WTC11 (cell line): ENCODE measurements around the gene PGAM1. TPM values are rescaled to one million over a fixed set of nuclear protein-coding genes. Genes with fewer than 3 reads are reported as not detected.
A peak's percentile ranks its signal among the peaks of the same experiment; 100 is the strongest.

ENCODE experiments used
- ATAC-seq: fragments of 200-7000 bp; cut with Tn5 transposase; 2 replicates; pipeline ENCODE4 v1.10.0; 2021; ENCODE audit warnings: mild to moderate bottlenecking, moderate library complexity
- CTCF ChIA-PET: fragments of 300-600 bp; sonication (Branson Sonifier 250); formaldehyde crosslinking; loops from one replicate; lab custom pipeline; 2021; ENCODE audit warnings: antibody characterized with exemption; lab: Charles Lee
- POLR2A ChIA-PET: fragments of 350-600 bp; sonication (Branson Sonifier 250); formaldehyde crosslinking; loops from one replicate; lab custom pipeline; 2021; ENCODE audit warnings: antibody characterized with exemption; lab: Charles Lee
- DNase-seq: peaks from one replicate; pipeline ENCODE4 v3.0.0; 2021; ENCODE audit warnings: low spot score
- H3K27ac Mint-ChIP-seq: 2 replicates; pipeline ENCODE4 v1.8.0; 2021; ENCODE audit warnings: mixed read lengths
- H3K27me3 Mint-ChIP-seq: 2 replicates; pipeline ENCODE4 v1.8.0; 2021; ENCODE audit warnings: low read depth, mild to moderate bottlenecking, moderate library complexity, mixed read lengths
- H3K36me3 Mint-ChIP-seq: 2 replicates; pipeline ENCODE4 v1.8.0; 2021; ENCODE audit warnings: mixed read lengths
- H3K4me1 Mint-ChIP-seq: 2 replicates; pipeline ENCODE4 v1.8.0; 2022; ENCODE audit warnings: mixed read lengths
- H3K4me3 Mint-ChIP-seq: 2 replicates; pipeline ENCODE4 v1.8.0; 2021; ENCODE audit warnings: mild to moderate bottlenecking, moderate library complexity, mixed read lengths
- H3K9me3 Mint-ChIP-seq: 2 replicates; pipeline ENCODE4 v1.8.0; 2021; ENCODE audit warnings: mixed read lengths
- ATF1 ChIP-seq: sonication (generic); formaldehyde crosslinking; IDR thresholded peaks from 2 replicates; pipeline ENCODE4 v1.8.1; 2023; ENCODE audit warnings: mild to moderate bottlenecking, moderate library complexity, missing genetic modification reagents
- CBFB ChIP-seq: sonication (generic); formaldehyde crosslinking; IDR thresholded peaks from 2 replicates; pipeline ENCODE4 v1.8.1; 2022; ENCODE audit warnings: mild to moderate bottlenecking, low read depth, missing genetic modification reagents
- E2F4 ChIP-seq: sonication (generic); formaldehyde crosslinking; IDR thresholded peaks from 2 replicates; pipeline ENCODE4 v1.8.1; 2022; ENCODE audit warnings: low read depth, mild to moderate bottlenecking, moderate library complexity, missing genetic modification reagents, borderline replicate concordance
- ELF4 ChIP-seq: sonication (generic); formaldehyde crosslinking; IDR thresholded peaks from 2 replicates; pipeline ENCODE4 v1.8.1; 2022; ENCODE audit warnings: low read depth, mild to moderate bottlenecking, moderate library complexity, missing genetic modification reagents
- EMX1 ChIP-seq: fragments of 250-450 bp; sonication (Bioruptor Pico); IDR thresholded peaks from 2 replicates; pipeline ENCODE4 v1.8.0; 2021; ENCODE audit warnings: mild to moderate bottlenecking
- ETV6 ChIP-seq: sonication (generic); formaldehyde crosslinking; IDR thresholded peaks from 2 replicates; pipeline ENCODE4 v1.8.1; 2022; ENCODE audit warnings: mild to moderate bottlenecking, missing genetic modification reagents
- FOXK1 ChIP-seq: sonication (generic); formaldehyde crosslinking; IDR thresholded peaks from 2 replicates; pipeline ENCODE4 v1.8.0; 2022; ENCODE audit warnings: mild to moderate bottlenecking, moderate library complexity, missing genetic modification reagents
- MYBL2 ChIP-seq: sonication (generic); formaldehyde crosslinking; IDR thresholded peaks from 2 replicates; pipeline ENCODE4 v1.8.1; 2023; ENCODE audit warnings: mild to moderate bottlenecking, moderate library complexity, missing genetic modification reagents
- NFATC4 ChIP-seq: fragments of 250-450 bp; sonication (Bioruptor Pico); IDR thresholded peaks from 2 replicates; pipeline ENCODE4 v1.9.0; 2021; ENCODE audit warnings: mild to moderate bottlenecking
- NFE2L1 ChIP-seq: sonication (generic); formaldehyde crosslinking; IDR thresholded peaks from 2 replicates; pipeline ENCODE4 v1.8.1; 2023; ENCODE audit warnings: missing genetic modification reagents
- PREB ChIP-seq: sonication (generic); formaldehyde crosslinking; IDR thresholded peaks from 2 replicates; pipeline ENCODE4 v1.8.1; 2022; ENCODE audit warnings: mild to moderate bottlenecking, missing genetic modification reagents, moderate library complexity, borderline replicate concordance
- SP1 ChIP-seq: sonication (generic); formaldehyde crosslinking; conservative IDR thresholded peaks from 2 replicates; pipeline ENCODE4 v1.8.1; 2022; ENCODE audit warnings: missing genetic modification reagents
- TEAD1 ChIP-seq: sonication (generic); formaldehyde crosslinking; IDR thresholded peaks from 2 replicates; pipeline ENCODE4 v1.8.0; 2022; ENCODE audit warnings: mild to moderate bottlenecking, missing genetic modification reagents
- TP53 ChIP-seq: sonication (generic); formaldehyde crosslinking; IDR thresholded peaks from 2 replicates; pipeline ENCODE4 v1.8.1; 2023; ENCODE audit warnings: mild to moderate bottlenecking, missing genetic modification reagents
- ZNF263 ChIP-seq: sonication (generic); formaldehyde crosslinking; IDR thresholded peaks from 2 replicates; pipeline ENCODE4 v1.8.1; 2022; ENCODE audit warnings: low read depth, mild to moderate bottlenecking, moderate library complexity, missing genetic modification reagents
- total RNA-seq: library from RNA; stranded (reverse); gene quantifications from 3 replicates; pipeline ENCODE4 v1.2.3, GENCODE V29; 2021
- TF ChIP-seq, protein P1 (sequence below): fragments of 250-450 bp; sonication (Bioruptor Pico); IDR thresholded peaks from 2 replicates; pipeline ENCODE4 v1.9.0; 2021; ENCODE audit warnings: mild to moderate bottlenecking, borderline replicate concordance
- TF ChIP-seq, protein P2 (sequence below): fragments of 250-450 bp; sonication (Bioruptor Pico); conservative IDR thresholded peaks from 2 replicates; pipeline ENCODE4 v1.9.0; 2021; ENCODE audit warnings: mild to moderate bottlenecking

Gene PGAM1
- total RNA-seq, 1 experiment from 2014 or later = 833 TPM

GRCh38 chr10:97378933-97379921 is 46.8 kb upstream of the PGAM1 start:
- H3K9me3 Mint-ChIP-seq = no peaks in the 10 kb centered on the region
- peaks cover 28% of the 10 kb centered on the region for H3K36me3 Mint-ChIP-seq
- TF ChIP-seq, protein P1, sequence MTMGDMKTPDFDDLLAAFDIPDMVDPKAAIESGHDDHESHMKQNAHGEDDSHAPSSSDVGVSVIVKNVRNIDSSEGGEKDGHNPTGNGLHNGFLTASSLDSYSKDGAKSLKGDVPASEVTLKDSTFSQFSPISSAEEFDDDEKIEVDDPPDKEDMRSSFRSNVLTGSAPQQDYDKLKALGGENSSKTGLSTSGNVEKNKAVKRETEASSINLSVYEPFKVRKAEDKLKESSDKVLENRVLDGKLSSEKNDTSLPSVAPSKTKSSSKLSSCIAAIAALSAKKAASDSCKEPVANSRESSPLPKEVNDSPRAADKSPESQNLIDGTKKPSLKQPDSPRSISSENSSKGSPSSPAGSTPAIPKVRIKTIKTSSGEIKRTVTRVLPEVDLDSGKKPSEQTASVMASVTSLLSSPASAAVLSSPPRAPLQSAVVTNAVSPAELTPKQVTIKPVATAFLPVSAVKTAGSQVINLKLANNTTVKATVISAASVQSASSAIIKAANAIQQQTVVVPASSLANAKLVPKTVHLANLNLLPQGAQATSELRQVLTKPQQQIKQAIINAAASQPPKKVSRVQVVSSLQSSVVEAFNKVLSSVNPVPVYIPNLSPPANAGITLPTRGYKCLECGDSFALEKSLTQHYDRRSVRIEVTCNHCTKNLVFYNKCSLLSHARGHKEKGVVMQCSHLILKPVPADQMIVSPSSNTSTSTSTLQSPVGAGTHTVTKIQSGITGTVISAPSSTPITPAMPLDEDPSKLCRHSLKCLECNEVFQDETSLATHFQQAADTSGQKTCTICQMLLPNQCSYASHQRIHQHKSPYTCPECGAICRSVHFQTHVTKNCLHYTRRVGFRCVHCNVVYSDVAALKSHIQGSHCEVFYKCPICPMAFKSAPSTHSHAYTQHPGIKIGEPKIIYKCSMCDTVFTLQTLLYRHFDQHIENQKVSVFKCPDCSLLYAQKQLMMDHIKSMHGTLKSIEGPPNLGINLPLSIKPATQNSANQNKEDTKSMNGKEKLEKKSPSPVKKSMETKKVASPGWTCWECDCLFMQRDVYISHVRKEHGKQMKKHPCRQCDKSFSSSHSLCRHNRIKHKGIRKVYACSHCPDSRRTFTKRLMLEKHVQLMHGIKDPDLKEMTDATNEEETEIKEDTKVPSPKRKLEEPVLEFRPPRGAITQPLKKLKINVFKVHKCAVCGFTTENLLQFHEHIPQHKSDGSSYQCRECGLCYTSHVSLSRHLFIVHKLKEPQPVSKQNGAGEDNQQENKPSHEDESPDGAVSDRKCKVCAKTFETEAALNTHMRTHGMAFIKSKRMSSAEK = no peak
- TF ChIP-seq ELF4 (CRISPR knock-in tag) = no peak
- no peak for TF ChIP-seq CBFB (CRISPR knock-in tag)
- TF ChIP-seq SP1 = no peak
- no peak for TF ChIP-seq E2F4 (CRISPR knock-in tag)
- no peak for TF ChIP-seq FOXK1 (CRISPR knock-in tag)
- TF ChIP-seq ATF1 (CRISPR knock-in tag) = no peak
- no peak for TF ChIP-seq NFATC4 (CRISPR knock-in tag)
- no peak for TF ChIP-seq TEAD1 (CRISPR knock-in tag)
- no peak for TF ChIP-seq ETV6
- no peak for TF ChIP-seq MYBL2 (CRISPR knock-in tag)
- TF ChIP-seq, protein P2, sequence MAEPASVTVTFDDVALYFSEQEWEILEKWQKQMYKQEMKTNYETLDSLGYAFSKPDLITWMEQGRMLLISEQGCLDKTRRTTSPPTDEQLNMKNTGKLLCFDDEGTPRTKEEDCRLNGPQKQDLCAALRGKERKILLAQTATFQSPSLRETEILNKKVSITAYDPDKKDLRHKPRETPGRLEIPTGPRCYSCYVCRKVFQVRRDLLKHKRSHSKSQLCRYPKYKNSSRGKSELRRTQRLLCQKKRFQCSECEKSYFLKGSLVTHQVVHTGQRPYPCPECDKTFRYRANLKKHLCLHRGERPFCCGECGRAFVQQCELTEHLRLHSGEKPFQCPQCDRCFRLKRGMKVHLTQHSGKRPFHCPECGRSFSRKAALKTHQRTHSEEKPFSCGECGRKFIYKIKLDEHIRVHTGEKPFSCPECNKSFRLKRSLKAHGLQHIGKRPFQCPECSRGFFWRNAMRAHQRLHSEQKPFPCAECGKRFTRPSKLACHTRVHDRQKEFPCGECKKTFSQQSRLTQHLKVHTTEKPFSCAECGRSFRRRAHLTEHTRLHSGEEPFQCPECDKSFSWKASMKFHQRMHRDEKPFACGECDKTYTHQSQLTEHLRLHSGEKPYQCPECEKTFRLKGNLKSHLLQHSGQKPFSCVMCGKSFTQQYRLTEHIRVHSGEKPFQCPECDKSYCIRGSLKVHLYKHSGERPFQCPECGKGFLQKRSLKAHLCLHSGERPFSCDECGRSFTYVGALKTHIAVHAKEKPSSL (CRISPR knock-in tag) = no peak
- no peak for TF ChIP-seq EMX1 (CRISPR knock-in tag)
- TF ChIP-seq ZNF263 (CRISPR knock-in tag) = no peak
- TF ChIP-seq PREB = no peak
- TF ChIP-seq NFE2L1 (CRISPR knock-in tag) = no peak
- TF ChIP-seq TP53 = no peak

More at GRCh38 chr10:97378933-97379921, 46.8 kb upstream of the PGAM1 start:
- H3K27ac Mint-ChIP-seq = no peak overlapping the region
- CTCF ChIA-PET = no interaction called here
- no peaks in the 10 kb centered on the region for H3K27me3 Mint-ChIP-seq
- POLR2A ChIA-PET = no interaction called here
- H3K4me1 Mint-ChIP-seq = no peaks in the 10 kb centered on the region
- ATAC-seq (peak; percentile 16; the same call in 1 of the 2 replicates), DNase-seq (no peak)
- no peak overlapping the region for H3K4me3 Mint-ChIP-seq
